GM23248 (cell line): ENCODE measurements around the gene RTCA. TPM values are rescaled to one million over a fixed set of nuclear protein-coding genes. Genes with fewer than 3 reads are reported as not detected.

Experiments used
- DNase-seq: peaks from one replicate; pipeline ENCODE4 v3.0.0-alpha.2; 2015
- H2AFZ ChIP-seq: fragments of 200-600 bp; sonication (generic); 2 replicates; pipeline ENCODE4 v1.6.1; 2016; ENCODE audit warnings: antibody characterized with exemption
- H3F3A ChIP-seq: fragments of 200-600 bp; sonication (generic); 2 replicates; pipeline ENCODE4 v1.6.1; 2016; ENCODE audit warnings: mild to moderate bottlenecking, antibody characterized with exemption, mixed run types; ENCODE audit not compliant: insufficient read depth
- H3K27ac ChIP-seq: fragments of 200-600 bp; sonication (generic); 2 replicates; pipeline ENCODE4 v1.5.1; 2016; ENCODE audit warnings: mild to moderate bottlenecking
- H3K27me3 ChIP-seq: fragments of 200-600 bp; sonication (generic); replicated peaks from 2 replicates; pipeline ENCODE4 v1.6.1; 2016; ENCODE audit warnings: mild to moderate bottlenecking; ENCODE audit not compliant: insufficient read depth
- H3K36me3 ChIP-seq: fragments of 200-600 bp; sonication (generic); 2 replicates; pipeline ENCODE4 v1.6.1; 2016; ENCODE audit warnings: low read depth, mild to moderate bottlenecking
- H3K4me1 ChIP-seq: fragments of 200-600 bp; sonication (generic); 2 replicates; pipeline ENCODE4 v1.6.1; 2016; ENCODE audit warnings: mild to moderate bottlenecking; ENCODE audit not compliant: insufficient read depth
- H3K4me2 ChIP-seq: fragments of 200-600 bp; sonication (generic); one replicate; pipeline ENCODE4 v1.6.1; 2016; ENCODE audit warnings: mild to moderate bottlenecking; ENCODE audit not compliant: unreplicated experiment
- H3K4me3 ChIP-seq: fragments of 200-600 bp; sonication (generic); 2 replicates; pipeline ENCODE4 v1.5.1; 2016; ENCODE audit warnings: mild to moderate bottlenecking
- H3K79me2 ChIP-seq: fragments of 200-600 bp; sonication (generic); 2 replicates; pipeline ENCODE4 v1.6.1; 2016; ENCODE audit warnings: mild to moderate bottlenecking; ENCODE audit not compliant: insufficient read depth
- H3K9ac ChIP-seq: fragments of 200-600 bp; sonication (generic); 2 replicates; pipeline ENCODE4 v1.6.1; 2016; ENCODE audit warnings: mild to moderate bottlenecking
- H3K9me2 ChIP-seq: fragments of 200-600 bp; sonication (generic); 2 replicates; pipeline ENCODE4 v1.6.1; 2016; ENCODE audit warnings: mixed run types, mild to moderate bottlenecking, moderate library complexity; ENCODE audit not compliant: insufficient read depth
- H3K9me3 ChIP-seq: fragments of 200-600 bp; sonication (generic); one replicate; pipeline ENCODE4 v1.6.1; 2017; ENCODE audit warnings: low read depth
- H4K20me1 ChIP-seq: fragments of 200-600 bp; sonication (generic); 2 replicates; pipeline ENCODE4 v1.6.0; 2016; ENCODE audit not compliant: insufficient read depth
- EZH2 ChIP-seq: fragments of 200-600 bp; sonication (generic); IDR thresholded peaks from 2 replicates; pipeline ENCODE4 v1.6.1; 2018; ENCODE audit warnings: antibody characterized with exemption, mild to moderate bottlenecking; ENCODE audit not compliant: insufficient read depth, poor library complexity, severe bottlenecking
- EZH2phosphoT487 ChIP-seq: fragments of 200-600 bp; sonication (generic); IDR thresholded peaks from 2 replicates; pipeline ENCODE4 v1.6.1; 2018; ENCODE audit warnings: antibody characterized with exemption, moderate library complexity, mild to moderate bottlenecking, low read depth; ENCODE audit not compliant: insufficient read depth
- WGBS, 2 experiments: methylation state at CpG; one replicate each; pipeline ENCODE4 v1.1.6; 2015 to 2017; ENCODE audit warnings: low lambda C conversion rate in 2 of 2, low coverage in 1 of 2; ENCODE audit errors: missing lambda C conversion rate in 2 of 2; 5-methylcytosine and 5-hydroxymethylcytosine counted together
- in situ Hi-C: fragments of 300-500 bp; cut with MboI; formaldehyde crosslinking; loops from 2 replicates; pipeline ENCODE4 v1.15.0; 2020
- polyA plus RNA-seq: library from polyadenylated mRNA; unstranded; fragments of >200 nt; fragmentation: Nextera tagmentation; extraction: Ambion mirVana; gene quantifications from 2 replicates; pipeline ENCODE4 v1.2.1, GENCODE V29; 2016
- total RNA-seq: library from RNA; depleted of rRNA; stranded (reverse); fragments of >200 nt; shearing (Covaris generic); gene quantifications from 2 replicates; pipeline ENCODE4 v1.2.3, GENCODE V29; 2014

Gene RTCA
- total and polyA plus RNA-seq, 2 experiments from 2014 or later = 42.7 to 55.1 TPM

- no peak overlapping the region for H2AFZ ChIP-seq
- H3K4me3 ChIP-seq = no peak overlapping the region
- H3K9ac ChIP-seq = no peak overlapping the region
- peaks cover 7% of the 10 kb centered on the region; the same call in 1 of the 2 replicates for H3F3A ChIP-seq
- no peaks in the 10 kb centered on the region for H3K4me1 ChIP-seq
- WGBS, 2 experiments = 67 to 72% methylated on average over 3 of the region's 3 CpGs
- DNase-seq = no peak
- no peaks in the 10 kb centered on the region for H3K9me3 ChIP-seq
- H3K27me3 ChIP-seq = no peaks in the 10 kb centered on the region
- no peak overlapping the region for H3K4me2 ChIP-seq
- peaks cover 74% of the 10 kb centered on the region for H3K36me3 ChIP-seq
- in situ Hi-C loops = no loop called here
- no peak for TF ChIP-seq EZH2
- TF ChIP-seq EZH2phosphoT487 = no peak
- H3K9me2 ChIP-seq = no peaks in the 10 kb centered on the region
- H3K27ac ChIP-seq = no peak overlapping the region
- no peaks in the 10 kb centered on the region for H4K20me1 ChIP-seq
- H3K79me2 ChIP-seq = peaks cover 65% of the 10 kb centered on the region
Measured at GRCh38 chr1:100279358-100279923, 13.4 kb downstream of the RTCA start.

- in situ Hi-C loops = no loop called here
- Histone ChIP-seq H3K9me3 (no peaks in the 10 kb centered on the region), H2AFZ (no peak overlapping the region), H3K9ac (no peak overlapping the region), H3K36me3 (peaks cover 74% of the 10 kb centered on the region), H3K9me2 (no peaks in the 10 kb centered on the region), H3K4me2 (no peak overlapping the region), H3K79me2 (peaks cover 58% of the 10 kb centered on the region), H3K4me3 (no peak overlapping the region), H3K27ac (no peak overlapping the region), H3K27me3 (no peaks in the 10 kb centered on the region), H4K20me1 (no peaks in the 10 kb centered on the region), H3K4me1 (no peaks in the 10 kb centered on the region), H3F3A (peaks cover 7% of the 10 kb centered on the region; the same call in 1 of the 2 replicates)
- no peak for DNase-seq
- TF ChIP-seq EZH2phosphoT487 = no peak
- no peak for TF ChIP-seq EZH2
- WGBS, 2 experiments = 94 to 100% methylated on average over 2 of the region's 2 CpGs
Measured at GRCh38 chr1:100279954-100280682, 14.1 kb downstream of the RTCA start.

DNA sequence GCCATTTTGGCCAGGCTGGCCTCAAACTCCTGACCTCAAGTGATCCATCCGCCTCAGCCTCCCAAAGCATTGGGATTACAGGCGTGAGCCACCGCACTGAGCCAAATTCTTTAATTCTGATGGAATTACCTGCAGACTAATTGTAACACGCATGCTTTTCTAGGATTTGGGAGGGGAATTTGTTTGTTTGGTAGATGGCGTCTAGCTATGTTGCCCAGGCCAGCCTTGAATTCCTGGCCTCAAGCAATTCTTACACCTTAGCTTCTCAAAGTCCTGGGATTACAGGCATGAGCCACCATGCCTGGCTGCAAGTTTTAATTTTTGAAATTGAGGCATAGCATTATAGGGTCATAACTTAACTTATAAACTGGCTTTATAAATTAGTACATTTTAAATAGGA lies 18.6 kb downstream of the RTCA start:
- Histone ChIP-seq H3K79me2 (peaks cover 19% of the 10 kb centered on the region), H3K9me2 (no peaks in the 10 kb centered on the region), H4K20me1 (no peaks in the 10 kb centered on the region), H3K27ac (no peak overlapping the region), H3K4me2 (no peak overlapping the region), H3K4me3 (no peak overlapping the region), H3K9ac (no peak overlapping the region), H2AFZ (no peak overlapping the region), H3K27me3 (no peaks in the 10 kb centered on the region), H3F3A (no peaks in the 10 kb centered on the region; the same call in 1 of the 2 replicates), H3K9me3 (no peaks in the 10 kb centered on the region), H3K4me1 (no peaks in the 10 kb centered on the region), H3K36me3 (peaks cover 59% of the 10 kb centered on the region)
- in situ Hi-C loops = no loop called here
- no peak for DNase-seq
- WGBS, 2 experiments = 99 to 100% methylated on average over 5 of the region's 5 CpGs
- TF ChIP-seq EZH2phosphoT487 = no peak
- TF ChIP-seq EZH2 = no peak

DNA sequence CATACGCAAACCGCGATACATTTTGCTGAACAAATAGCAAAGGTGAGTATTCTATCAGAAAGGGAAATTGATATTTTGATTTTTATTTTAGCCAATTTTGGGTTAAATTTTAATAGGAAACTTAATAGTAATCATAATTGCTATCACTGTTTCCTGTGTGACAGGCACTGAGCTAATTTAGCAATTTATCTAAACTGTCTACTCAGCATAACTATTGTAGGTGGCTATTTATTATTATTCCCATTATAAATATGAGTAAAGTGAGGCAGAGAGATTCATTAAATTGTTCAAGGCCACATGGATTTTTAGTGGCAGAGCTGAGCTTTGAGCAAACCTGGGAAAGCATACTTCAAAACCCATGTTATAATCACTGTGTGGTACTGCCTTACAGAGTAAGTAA lies 21.1 kb downstream of the RTCA start:
- DNase-seq = no peak
- no peak for TF ChIP-seq EZH2phosphoT487
- no peak for TF ChIP-seq EZH2
- in situ Hi-C loops = no loop called here

More for the DNA sequence above, 21.1 kb downstream of the RTCA start:
- H3K4me1 ChIP-seq = no peaks in the 10 kb centered on the region
- peaks cover 75% of the 10 kb centered on the region for H3K36me3 ChIP-seq
- H3K27me3 ChIP-seq = no peaks in the 10 kb centered on the region
- H3F3A ChIP-seq = peaks cover 9% of the 10 kb centered on the region; the same call in 1 of the 2 replicates
- 98 to 100% methylated on average over 3 of the region's 3 CpGs for WGBS, 2 experiments
- H2AFZ ChIP-seq = no peak overlapping the region
- H3K9me3 ChIP-seq = no peaks in the 10 kb centered on the region
- no peaks in the 10 kb centered on the region; the same call in 1 of the 2 replicates for H3K79me2 ChIP-seq
- H3K4me2 ChIP-seq = no peak overlapping the region
- no peaks in the 10 kb centered on the region for H4K20me1 ChIP-seq
- no peaks in the 10 kb centered on the region for H3K9me2 ChIP-seq
- H3K4me3 ChIP-seq = no peak overlapping the region
- no peak overlapping the region for H3K27ac ChIP-seq
- no peak overlapping the region for H3K9ac ChIP-seq
